ENCODE data around the gene CYP3A5.
"Not testable (repeated sequence)": the region's sequence is repeated elsewhere in the genome, so short reads cannot be mapped to it uniquely, and the experiment has no call there.

Gene CYP3A5

GRCh38 chr7:99685129-99685758 lies 5.4 kb upstream of the CYP3A5 start:
- DNase-seq, result no peak

- no peak for DNase-seq
Observed at GRCh38 chr7:99679032-99679399, 780 bp downstream of the CYP3A5 start.

GRCh38 chr7:99677648-99678045 lies 2.1 kb downstream of the CYP3A5 start:
- DNase-seq, result no peak

GRCh38 chr7:99677013-99677647 lies 2.7 kb downstream of the CYP3A5 start:
- no peak for DNase-seq

GRCh38 chr7:99674995-99675742 lies 4.6 kb downstream of the CYP3A5 start:
- DNase-seq, result no peak

- no peak for DNase-seq
Observed at GRCh38 chr7:99672573-99672972, 7.2 kb downstream of the CYP3A5 start.

GRCh38 chr7:99669782-99670181 lies 10.0 kb downstream of the CYP3A5 start:
- no peak for DNase-seq

GRCh38 chr7:99668541-99668940 lies 11.3 kb downstream of the CYP3A5 start:
- no peak for DNase-seq

- no peak for DNase-seq
Observed at GRCh38 chr7:99667179-99667578, 12.6 kb downstream of the CYP3A5 start.

GRCh38 chr7:99666013-99666395 lies 13.8 kb downstream of the CYP3A5 start:
- DNase-seq, result no peak

- DNase-seq, result no peak
Observed at GRCh38 chr7:99665312-99666012, 14.3 kb downstream of the CYP3A5 start.

GRCh38 chr7:99657879-99658278 lies 21.9 kb downstream of the CYP3A5 start:
- not testable (repeated sequence) for DNase-seq

- DNase-seq, result not testable (repeated sequence)
Observed at GRCh38 chr7:99654626-99655025, 25.2 kb downstream of the CYP3A5 start.

GRCh38 chr7:99653754-99654153 lies 26.0 kb downstream of the CYP3A5 start:
- no peak for DNase-seq

GRCh38 chr7:99653269-99653668 lies 26.5 kb downstream of the CYP3A5 start:
- DNase-seq, result not testable (repeated sequence)

GRCh38 chr7:99652671-99653070 lies 27.1 kb downstream of the CYP3A5 start:
- no peak for DNase-seq

- no peak for DNase-seq
Observed at GRCh38 chr7:99651290-99651689, 28.5 kb downstream of the CYP3A5 start.

- DNase-seq, result no peak
Observed at GRCh38 chr7:99648843-99649242, 31.0 kb downstream of the CYP3A5 start.

- no peak for DNase-seq
Observed at GRCh38 chr7:99645590-99645989, 34.2 kb downstream of the CYP3A5 start.

GRCh38 chr7:99644431-99644830 lies 35.4 kb downstream of the CYP3A5 start:
- DNase-seq, result no peak

GRCh38 chr7:99643464-99643863 lies 36.3 kb downstream of the CYP3A5 start:
- no peak for DNase-seq

- no peak for DNase-seq
Observed at GRCh38 chr7:99642027-99642426, 37.8 kb downstream of the CYP3A5 start.

GRCh38 chr7:99639267-99639666 lies 40.5 kb downstream of the CYP3A5 start:
- DNase-seq, result no peak

- no peak for DNase-seq
Observed at GRCh38 chr7:99638731-99639130, 41.1 kb downstream of the CYP3A5 start.

Data from NCI-H1105 (cell line).